Epithelial cell of alveolus of lung (primary cell): ENCODE data around the gene TTC32. TPM values are rescaled to one million over a fixed set of nuclear protein-coding genes. Genes with fewer than 3 reads are reported as not detected.

Source experiments
- total RNA-seq: library from RNA; depleted of rRNA; stranded (reverse); fragments of >200 nt; gene quantifications from 2 replicates; pipeline ENCODE4 v1.2.1, GENCODE V29; 2015

Gene TTC32
- 1.8 and 7.4 TPM in 2 replicates for total RNA-seq

GRCh38 chr2:19901442-19902215 lies at the start of gene TTC32:
Gene TTC32 (minus strand): TSS chr2:19901983. CDS start chr2:19901854, 129 bp downstream.

Other genes with a start within 250 kb of the TTC32 start
- 5.9 and 10.1 TPM in 2 replicates for gene WDR35, start 88.1 kb upstream of the TTC32 start, total RNA-seq
- gene MATN3, start 110.7 kb upstream of the TTC32 start, total RNA-seq, result 3.8 and 7.9 TPM in 2 replicates
- 140 and 294 TPM in 2 replicates for gene LAPTM4A, start 149.6 kb upstream of the TTC32 start, total RNA-seq